Measurements from ENCODE around the gene LIN37. TPM values are rescaled to one million over a fixed set of nuclear protein-coding genes. Genes with fewer than 3 reads are reported as not detected.

LIN37 gene
- total and polyA plus RNA-seq, 9 of the 15 experiments (the other 6 are each of a cell fraction or from before 2014, with no cell fraction given): 1.2 to 12.5 (median 8.6) TPM

DNA sequence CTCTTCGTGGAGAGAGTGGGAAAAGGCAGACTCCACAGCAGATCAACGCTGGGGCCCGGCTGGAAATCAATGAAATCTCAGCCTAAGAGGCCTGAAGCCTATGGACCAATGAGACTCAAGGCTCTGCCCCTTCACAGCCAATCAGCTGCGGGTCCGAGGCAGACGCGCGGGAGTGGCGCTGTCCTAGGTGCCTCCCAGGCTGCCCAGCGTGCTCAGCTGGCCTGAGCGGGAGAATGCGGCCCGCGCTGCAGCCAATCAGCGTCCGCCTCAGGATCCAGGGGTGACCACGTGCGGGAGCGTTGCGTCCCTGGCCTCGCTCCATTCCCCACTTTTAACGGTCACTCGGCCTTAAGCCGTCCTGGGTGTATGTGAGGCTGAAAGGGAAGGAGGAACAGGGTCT, 44.2 kb upstream of the LIN37 start, which contains the start of gene ZBTB32 (continued):
- TF ChIP-seq HDAC8 (tag; IDR thresholded peaks at IDR 0.05): no peak
- TF ChIP-seq, protein P1, sequence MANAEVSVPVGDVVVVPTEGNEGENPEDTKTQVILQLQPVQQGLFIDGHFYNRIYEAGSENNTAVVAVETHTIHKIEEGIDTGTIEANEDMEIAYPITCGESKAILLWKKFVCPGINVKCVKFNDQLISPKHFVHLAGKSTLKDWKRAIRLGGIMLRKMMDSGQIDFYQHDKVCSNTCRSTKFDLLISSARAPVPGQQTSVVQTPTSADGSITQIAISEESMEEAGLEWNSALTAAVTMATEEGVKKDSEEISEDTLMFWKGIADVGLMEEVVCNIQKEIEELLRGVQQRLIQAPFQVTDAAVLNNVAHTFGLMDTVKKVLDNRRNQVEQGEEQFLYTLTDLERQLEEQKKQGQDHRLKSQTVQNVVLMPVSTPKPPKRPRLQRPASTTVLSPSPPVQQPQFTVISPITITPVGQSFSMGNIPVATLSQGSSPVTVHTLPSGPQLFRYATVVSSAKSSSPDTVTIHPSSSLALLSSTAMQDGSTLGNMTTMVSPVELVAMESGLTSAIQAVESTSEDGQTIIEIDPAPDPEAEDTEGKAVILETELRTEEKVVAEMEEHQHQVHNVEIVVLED (CRISPR knock-in tag; IDR thresholded peaks at IDR 0.05): no peak
- TF ChIP-seq, protein P2, sequence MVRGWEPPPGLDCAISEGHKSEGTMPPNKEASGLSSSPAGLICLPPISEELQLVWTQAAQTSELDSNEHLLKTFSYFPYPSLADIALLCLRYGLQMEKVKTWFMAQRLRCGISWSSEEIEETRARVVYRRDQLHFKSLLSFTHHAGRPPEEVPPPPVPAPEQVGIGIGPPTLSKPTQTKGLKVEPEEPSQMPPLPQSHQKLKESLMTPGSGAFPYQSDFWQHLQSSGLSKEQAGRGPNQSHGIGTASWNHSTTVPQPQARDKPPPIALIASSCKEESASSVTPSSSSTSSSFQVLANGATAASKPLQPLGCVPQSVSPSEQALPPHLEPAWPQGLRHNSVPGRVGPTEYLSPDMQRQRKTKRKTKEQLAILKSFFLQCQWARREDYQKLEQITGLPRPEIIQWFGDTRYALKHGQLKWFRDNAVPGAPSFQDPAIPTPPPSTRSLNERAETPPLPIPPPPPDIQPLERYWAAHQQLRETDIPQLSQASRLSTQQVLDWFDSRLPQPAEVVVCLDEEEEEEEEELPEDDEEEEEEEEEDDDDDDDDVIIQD (CRISPR knock-in tag; IDR thresholded peaks at IDR 0.05): no peak
- peak; percentile 93 for TF ChIP-seq FOXP1 (CRISPR knock-in tag; IDR thresholded peaks at IDR 0.05)
- peak; percentile 75 to 100; a peak in 3 of 4 replicates for TF ChIP-seq RCOR1 (IDR thresholded peaks at IDR 0.05; ENCODE audit: borderline replicate concordance in 1 of 2, low read depth in 2 of 2, low read length in 2 of 2)
- TF ChIP-seq U2AF1 (optimal IDR thresholded peaks at IDR 0.05; ENCODE audit: low read depth, low read length): no peak
- no peak for TF ChIP-seq TOE1 (IDR thresholded peaks at IDR 0.05; ENCODE audit: borderline replicate concordance)
- TF ChIP-seq TOE1 (CRISPR knock-in tag; IDR thresholded peaks at IDR 0.05; ENCODE audit: borderline replicate concordance, low read depth): no peak
- no peak for TF ChIP-seq ZNF75A (CRISPR knock-in tag; IDR thresholded peaks at IDR 0.05)
- TF ChIP-seq ZNF175 (CRISPR knock-in tag; IDR thresholded peaks at IDR 0.05; ENCODE audit: low read depth): no peak
- no peak for TF ChIP-seq ELF1 (tag; IDR thresholded peaks at IDR 0.05)
- TF ChIP-seq KLF10 (CRISPR knock-in tag; IDR thresholded peaks at IDR 0.05): no peak
- TF ChIP-seq TAL1 (IDR thresholded peaks at IDR 0.05): no peak
- TF ChIP-seq, protein P3, sequence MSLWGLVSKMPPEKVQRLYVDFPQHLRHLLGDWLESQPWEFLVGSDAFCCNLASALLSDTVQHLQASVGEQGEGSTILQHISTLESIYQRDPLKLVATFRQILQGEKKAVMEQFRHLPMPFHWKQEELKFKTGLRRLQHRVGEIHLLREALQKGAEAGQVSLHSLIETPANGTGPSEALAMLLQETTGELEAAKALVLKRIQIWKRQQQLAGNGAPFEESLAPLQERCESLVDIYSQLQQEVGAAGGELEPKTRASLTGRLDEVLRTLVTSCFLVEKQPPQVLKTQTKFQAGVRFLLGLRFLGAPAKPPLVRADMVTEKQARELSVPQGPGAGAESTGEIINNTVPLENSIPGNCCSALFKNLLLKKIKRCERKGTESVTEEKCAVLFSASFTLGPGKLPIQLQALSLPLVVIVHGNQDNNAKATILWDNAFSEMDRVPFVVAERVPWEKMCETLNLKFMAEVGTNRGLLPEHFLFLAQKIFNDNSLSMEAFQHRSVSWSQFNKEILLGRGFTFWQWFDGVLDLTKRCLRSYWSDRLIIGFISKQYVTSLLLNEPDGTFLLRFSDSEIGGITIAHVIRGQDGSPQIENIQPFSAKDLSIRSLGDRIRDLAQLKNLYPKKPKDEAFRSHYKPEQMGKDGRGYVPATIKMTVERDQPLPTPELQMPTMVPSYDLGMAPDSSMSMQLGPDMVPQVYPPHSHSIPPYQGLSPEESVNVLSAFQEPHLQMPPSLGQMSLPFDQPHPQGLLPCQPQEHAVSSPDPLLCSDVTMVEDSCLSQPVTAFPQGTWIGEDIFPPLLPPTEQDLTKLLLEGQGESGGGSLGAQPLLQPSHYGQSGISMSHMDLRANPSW (CRISPR knock-in tag; IDR thresholded peaks at IDR 0.05): no peak
- no peak for TF ChIP-seq NUFIP1 (IDR thresholded peaks at IDR 0.05; ENCODE audit: partially characterized antibody)
- no peak for TF ChIP-seq ZNF589 (CRISPR knock-in tag; IDR thresholded peaks at IDR 0.05; ENCODE audit: low read depth)
- TF ChIP-seq, protein P4, sequence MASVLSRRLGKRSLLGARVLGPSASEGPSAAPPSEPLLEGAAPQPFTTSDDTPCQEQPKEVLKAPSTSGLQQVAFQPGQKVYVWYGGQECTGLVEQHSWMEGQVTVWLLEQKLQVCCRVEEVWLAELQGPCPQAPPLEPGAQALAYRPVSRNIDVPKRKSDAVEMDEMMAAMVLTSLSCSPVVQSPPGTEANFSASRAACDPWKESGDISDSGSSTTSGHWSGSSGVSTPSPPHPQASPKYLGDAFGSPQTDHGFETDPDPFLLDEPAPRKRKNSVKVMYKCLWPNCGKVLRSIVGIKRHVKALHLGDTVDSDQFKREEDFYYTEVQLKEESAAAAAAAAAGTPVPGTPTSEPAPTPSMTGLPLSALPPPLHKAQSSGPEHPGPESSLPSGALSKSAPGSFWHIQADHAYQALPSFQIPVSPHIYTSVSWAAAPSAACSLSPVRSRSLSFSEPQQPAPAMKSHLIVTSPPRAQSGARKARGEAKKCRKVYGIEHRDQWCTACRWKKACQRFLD (CRISPR knock-in tag; IDR thresholded peaks at IDR 0.05): no peak
- TF ChIP-seq NFRKB (IDR thresholded peaks at IDR 0.05; ENCODE audit: low read depth): no peak
- TF ChIP-seq STAT5A (IDR thresholded peaks at IDR 0.05; ENCODE audit: borderline replicate concordance, low read length): no peak
- TF ChIP-seq MXI1 (IDR thresholded peaks at IDR 0.05; ENCODE audit: low read depth, low read length): no peak
- TF ChIP-seq EP300 (IDR thresholded peaks at IDR 0.05; ENCODE audit: low read length): no peak
- no peak for TF ChIP-seq GATA2 (CRISPR knock-in tag; IDR thresholded peaks at IDR 0.05)

Measured in K562 (cell line).